Colonic mucosa (tissue), 4 donors: ENCODE results near the gene CFAP221. TPM values are rescaled to one million over a fixed set of nuclear protein-coding genes. Genes with fewer than 3 reads are reported as not detected.
"Not testable (repeated sequence)": the region's sequence is repeated elsewhere in the genome, so short reads cannot be mapped to it uniquely, and the experiment has no call there.

Source experiments
- DNase-seq: peaks from one replicate; pipeline ENCODE4 v3.0.0-alpha.2; 2020
- H3K27ac ChIP-seq: fragments of 200-600 bp; one replicate; pipeline ENCODE4 v1.8.0; 2021
- H3K27me3 ChIP-seq: fragments of 200-600 bp; one replicate; pipeline ENCODE4 v1.8.0; 2021
- H3K36me3 ChIP-seq: fragments of 200-600 bp; one replicate; pipeline ENCODE4 v1.8.0; 2021
- H3K4me1 ChIP-seq: fragments of 200-600 bp; one replicate; pipeline ENCODE4 v1.8.0; 2021; ENCODE audit warnings: mild to moderate bottlenecking
- H3K4me3 ChIP-seq: fragments of 200-600 bp; one replicate; pipeline ENCODE4 v1.8.0; 2021
- H3K9ac ChIP-seq, 2 donors: one replicate each; pipeline ENCODE4 v1.7.0; 2013; ENCODE audit warnings: control low read depth in 2 of 2, low read depth in 2 of 2, low read length in 2 of 2
- H3K9me3 ChIP-seq: fragments of 200-600 bp; one replicate; pipeline ENCODE4 v1.8.0; 2021
- intact Hi-C: fragments of 100-400 bp; cut with DNase I; formaldehyde crosslinking; loops from one replicate; pipeline ENCODE4 v1.14.1; 2022
- total RNA-seq, 2 donors: library from RNA; stranded (reverse); fragmentation: NEBNext Ultra II Directional in 1 of 2; extraction: Animal tissue kit (Norgen Biotek cat#: 25700) in 1 of 2; gene quantifications; one replicate each; pipeline ENCODE4 v1.2.1, GENCODE V29; 2021
- TF ChIP-seq, protein P1 (sequence below): fragments of 200-600 bp; IDR thresholded peaks from one replicate; pipeline ENCODE4 v1.8.0; 2022; ENCODE audit warnings: antibody characterized with exemption, mild to moderate bottlenecking
- donor health status: healthy.
- donor health status: DM: no; HTN: no; CAD: no.
- donor health status: DM: no; HTN: no; CAD: no.

Gene CFAP221
- total RNA-seq, 2 donors from 2014 or later: not detected

GRCh38 chr2:119608553-119608952 is 64.3 kb downstream of the CFAP221 start:
- TF ChIP-seq, protein P1, sequence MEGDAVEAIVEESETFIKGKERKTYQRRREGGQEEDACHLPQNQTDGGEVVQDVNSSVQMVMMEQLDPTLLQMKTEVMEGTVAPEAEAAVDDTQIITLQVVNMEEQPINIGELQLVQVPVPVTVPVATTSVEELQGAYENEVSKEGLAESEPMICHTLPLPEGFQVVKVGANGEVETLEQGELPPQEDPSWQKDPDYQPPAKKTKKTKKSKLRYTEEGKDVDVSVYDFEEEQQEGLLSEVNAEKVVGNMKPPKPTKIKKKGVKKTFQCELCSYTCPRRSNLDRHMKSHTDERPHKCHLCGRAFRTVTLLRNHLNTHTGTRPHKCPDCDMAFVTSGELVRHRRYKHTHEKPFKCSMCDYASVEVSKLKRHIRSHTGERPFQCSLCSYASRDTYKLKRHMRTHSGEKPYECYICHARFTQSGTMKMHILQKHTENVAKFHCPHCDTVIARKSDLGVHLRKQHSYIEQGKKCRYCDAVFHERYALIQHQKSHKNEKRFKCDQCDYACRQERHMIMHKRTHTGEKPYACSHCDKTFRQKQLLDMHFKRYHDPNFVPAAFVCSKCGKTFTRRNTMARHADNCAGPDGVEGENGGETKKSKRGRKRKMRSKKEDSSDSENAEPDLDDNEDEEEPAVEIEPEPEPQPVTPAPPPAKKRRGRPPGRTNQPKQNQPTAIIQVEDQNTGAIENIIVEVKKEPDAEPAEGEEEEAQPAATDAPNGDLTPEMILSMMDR: no peak
- Histone ChIP-seq H3K36me3 (no peaks in the 10 kb centered on the region), H3K4me1 (no peaks in the 10 kb centered on the region), H3K27ac (no peak overlapping the region), H3K4me3 (no peak overlapping the region), H3K9ac (no peak overlapping the region), H3K9me3 (no peaks in the 10 kb centered on the region), H3K27me3 (no peaks in the 10 kb centered on the region)
- intact Hi-C loops: no loop called here
- DNase-seq: no peak

DNA sequence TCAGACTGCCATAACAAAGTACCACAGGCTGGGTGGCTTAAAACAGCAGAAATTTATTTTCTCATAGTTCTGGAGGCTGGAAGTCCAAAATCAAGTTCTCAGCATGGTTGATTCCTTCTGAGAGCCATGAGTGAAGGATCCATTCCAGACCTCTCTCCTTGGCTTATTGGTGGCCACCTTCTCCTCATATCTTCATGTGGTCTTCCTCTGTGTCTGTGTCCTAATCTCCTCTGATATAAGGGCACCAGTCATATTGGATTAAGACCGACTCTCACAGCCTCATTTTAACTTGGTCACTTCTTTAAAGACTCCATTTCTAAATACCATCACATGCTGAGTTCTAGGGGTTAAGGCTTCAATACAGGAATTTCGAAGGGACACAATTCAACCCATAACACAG is 65.1 kb downstream of the CFAP221 start:
- no peaks in the 10 kb centered on the region for H3K9me3 ChIP-seq
- intact Hi-C loops: no loop called here
- H3K27me3 ChIP-seq: no peaks in the 10 kb centered on the region
- TF ChIP-seq, protein P1: no peak
- no peak overlapping the region for H3K27ac ChIP-seq
- no peak overlapping the region for H3K9ac ChIP-seq
- H3K36me3 ChIP-seq: no peaks in the 10 kb centered on the region
- no peak for DNase-seq
- no peak overlapping the region for H3K4me3 ChIP-seq
- H3K4me1 ChIP-seq: no peaks in the 10 kb centered on the region

- H3K4me3 ChIP-seq, H3K27me3 ChIP-seq, H3K9me3 ChIP-seq, H3K4me1 ChIP-seq, intact Hi-C loops, DNase-seq, H3K36me3 ChIP-seq, H3K27ac ChIP-seq, H3K9ac ChIP-seq: not testable (repeated sequence)
Measured at GRCh38 chr2:119614140-119614539, 69.9 kb downstream of the CFAP221 start.

DNA sequence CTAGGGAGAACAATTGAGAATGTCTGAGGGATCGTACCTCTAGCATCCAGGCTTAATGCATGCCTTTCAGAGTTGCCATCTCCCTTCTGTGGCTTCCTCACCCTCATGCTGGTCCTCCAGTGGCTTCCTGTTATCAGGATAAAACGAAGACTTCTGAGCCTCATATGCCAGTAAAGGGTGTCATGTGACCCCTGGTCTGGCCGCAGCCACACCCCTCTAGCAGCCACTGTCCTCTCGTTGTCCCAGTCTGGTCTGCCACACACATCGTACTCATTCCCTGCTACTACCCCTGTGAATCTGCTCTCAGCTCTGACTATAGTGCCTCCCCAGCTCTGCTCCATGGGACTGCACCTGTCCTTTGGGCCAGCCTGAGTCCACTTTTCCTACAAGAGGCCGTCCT is 72.2 kb downstream of the CFAP221 start:
- Histone ChIP-seq H3K9me3 (no peaks in the 10 kb centered on the region), H3K27me3 (no peaks in the 10 kb centered on the region), H3K4me3 (no peak overlapping the region), H3K4me1 (no peaks in the 10 kb centered on the region), H3K9ac (no peak overlapping the region), H3K36me3 (no peaks in the 10 kb centered on the region), H3K27ac (no peak overlapping the region)
- intact Hi-C loops: no loop called here
- TF ChIP-seq, protein P1: no peak
- DNase-seq: no peak

DNA sequence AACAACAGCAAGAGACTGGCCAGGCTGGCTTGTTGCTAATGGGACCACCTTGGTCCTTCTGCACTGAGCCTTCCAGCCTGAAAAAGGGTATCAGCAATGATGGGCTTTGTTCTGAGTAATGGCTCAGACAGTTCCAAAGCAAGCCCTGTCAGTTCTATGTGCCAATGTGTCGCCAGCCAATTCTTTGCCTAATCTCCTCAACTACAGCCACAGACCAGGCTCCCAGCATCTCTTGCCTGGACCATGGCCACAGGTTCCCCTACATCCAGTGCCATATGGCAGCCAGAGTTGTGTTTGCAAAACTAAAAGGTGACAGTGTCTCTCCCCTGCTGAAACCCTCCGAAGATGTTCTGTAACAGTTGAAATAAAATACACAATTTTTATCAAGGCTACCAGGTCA is 73.2 kb downstream of the CFAP221 start:
- DNase-seq: no peak

DNA sequence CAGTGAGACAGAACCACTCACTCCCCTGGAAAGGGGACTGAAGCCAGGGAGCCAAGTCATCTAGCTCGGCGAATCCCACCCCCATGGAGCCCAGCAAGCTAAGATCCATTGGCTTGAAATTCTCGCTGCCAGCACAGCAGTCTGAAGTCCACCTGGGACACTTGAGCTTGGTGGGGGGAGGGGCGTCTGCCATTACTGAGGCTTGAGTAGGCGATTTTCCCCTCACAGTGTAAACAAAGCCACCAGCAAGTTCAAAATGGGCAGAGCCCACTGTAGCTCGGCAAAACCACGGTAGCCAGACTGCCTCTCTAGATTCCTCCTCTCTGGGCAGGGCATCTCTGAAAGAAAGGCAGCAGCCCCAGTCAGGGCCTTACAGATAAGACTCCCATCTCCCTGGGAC is 74.5 kb downstream of the CFAP221 start:
- DNase-seq, H3K4me3 ChIP-seq, H3K27ac ChIP-seq, H3K9me3 ChIP-seq, H3K36me3 ChIP-seq, H3K9ac ChIP-seq, H3K27me3 ChIP-seq, H3K4me1 ChIP-seq, intact Hi-C loops: not testable (repeated sequence)

More for the DNA sequence above, 73.2 kb downstream of the CFAP221 start:
- intact Hi-C loops: no loop called here
- Histone ChIP-seq H3K9ac (no peak overlapping the region), H3K36me3 (no peaks in the 10 kb centered on the region), H3K27me3 (no peaks in the 10 kb centered on the region), H3K4me1 (no peaks in the 10 kb centered on the region), H3K4me3 (no peak overlapping the region), H3K9me3 (no peaks in the 10 kb centered on the region), H3K27ac (no peak overlapping the region)
- TF ChIP-seq, protein P1: no peak

- TF ChIP-seq, protein P1: no peak
- no peak overlapping the region for H3K4me3 ChIP-seq
- H3K36me3 ChIP-seq: no peaks in the 10 kb centered on the region
- no peak overlapping the region for H3K9ac ChIP-seq
- no peaks in the 10 kb centered on the region for H3K9me3 ChIP-seq
- no peaks in the 10 kb centered on the region for H3K27me3 ChIP-seq
- no peak overlapping the region for H3K27ac ChIP-seq
- no peaks in the 10 kb centered on the region for H3K4me1 ChIP-seq
- intact Hi-C loops: no loop called here
- no peak for DNase-seq
Measured at GRCh38 chr2:119625226-119625625, 81.0 kb downstream of the CFAP221 start.
